SHP77 treated with DMSO at 0.1 percent for 48 hours (cell line): ENCODE data around the gene DRAM1.
"Not testable (repeated sequence)": the region's sequence is repeated elsewhere in the genome, so short reads cannot be mapped to it uniquely, and the experiment has no call there.

ENCODE experiments used
- DNase-seq: peaks from one replicate; lab custom pipeline; 2025; lab: John Stamatoyannopoulos, UW

The DRAM1 gene

DNA sequence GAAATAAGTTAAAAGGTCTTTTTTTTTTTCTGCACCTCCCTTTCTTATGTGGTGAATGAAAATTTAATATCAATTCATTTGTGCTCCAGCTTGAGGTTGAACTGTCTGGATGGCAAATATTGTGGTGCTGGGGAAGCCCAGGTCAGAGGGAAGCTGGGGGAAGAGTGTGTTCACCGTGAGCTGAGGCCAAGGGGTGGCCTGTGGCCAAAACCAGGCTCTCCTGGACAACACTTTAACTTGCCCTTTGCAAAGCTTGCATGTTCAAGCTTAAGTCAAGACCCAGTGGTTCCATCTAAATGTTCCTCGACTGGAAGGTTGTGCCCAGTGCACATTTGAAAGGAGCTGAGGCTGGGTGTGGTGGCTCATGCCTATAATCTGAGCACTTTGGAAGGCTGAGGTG, 28.8 kb downstream of the DRAM1 start:
- DNase-seq: no peak

GRCh38 chr12:101908395-101908794, 31.0 kb downstream of the DRAM1 start:
- DNase-seq: no peak

GRCh38 chr12:101909646-101910045, 32.3 kb downstream of the DRAM1 start:
- DNase-seq: no peak

DNA sequence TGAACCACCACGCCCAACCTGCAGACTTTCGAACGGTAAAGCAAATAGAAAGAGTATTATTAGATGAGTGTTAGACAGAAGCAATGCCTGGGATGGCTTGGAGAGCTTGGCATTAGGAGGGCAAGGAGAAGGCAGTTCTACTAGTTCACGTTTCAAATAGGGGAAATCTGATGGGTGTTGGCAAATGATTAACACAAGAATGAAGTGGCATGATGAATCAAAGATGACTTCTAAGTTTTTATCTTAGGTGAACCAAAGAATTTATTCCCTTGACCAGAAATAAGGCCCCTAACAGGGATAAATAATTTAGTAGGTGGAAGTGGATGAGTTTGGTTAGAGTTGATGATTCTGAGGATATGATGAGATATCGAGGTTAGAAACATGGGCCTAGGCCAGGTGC, 38.5 kb downstream of the DRAM1 start:
- no peak for DNase-seq

DNA sequence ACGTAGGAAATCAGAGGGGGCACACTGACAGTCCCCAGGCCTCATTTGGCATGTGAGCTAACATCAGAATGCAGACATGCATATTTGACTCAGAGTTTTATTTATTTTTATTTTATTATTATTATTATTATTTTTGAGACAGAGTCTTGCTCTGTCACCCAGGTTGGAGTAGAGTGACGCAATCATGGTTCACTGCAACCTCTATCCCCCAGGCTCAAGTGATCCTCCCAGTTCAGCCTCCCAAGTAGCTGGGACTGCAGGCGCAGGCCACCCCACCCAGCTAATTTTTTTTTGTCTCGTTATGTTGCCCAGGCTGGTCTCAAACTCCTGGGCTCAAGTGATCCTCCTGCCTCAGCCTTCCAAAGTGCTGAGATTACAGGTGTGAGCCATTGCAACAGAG, 41.4 kb downstream of the DRAM1 start:
- DNase-seq: not testable (repeated sequence)

DNA sequence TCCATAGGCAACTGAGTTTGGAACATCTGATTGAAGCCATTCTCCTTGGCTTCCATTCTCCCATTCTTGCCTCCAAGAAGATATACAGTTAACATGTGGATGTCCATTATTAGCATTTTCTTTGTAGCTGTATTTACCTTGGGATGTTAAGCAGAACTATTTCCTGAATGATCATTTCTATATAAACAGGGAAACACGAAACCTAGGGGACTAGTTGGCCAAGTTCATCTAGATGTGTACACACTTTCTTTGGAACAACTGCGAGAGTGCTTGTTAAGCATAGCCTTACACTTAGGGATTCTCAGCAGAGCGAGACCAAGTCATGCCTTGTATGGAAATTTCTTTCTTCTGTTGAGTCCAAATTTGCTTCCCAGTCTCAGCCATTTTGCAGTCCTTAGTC, 42.1 kb downstream of the DRAM1 start:
- no peak for DNase-seq

- no peak for DNase-seq
These were observed 43.5 kb downstream of the DRAM1 start for GRCh38 chr12:101920906-101921305.

DNA sequence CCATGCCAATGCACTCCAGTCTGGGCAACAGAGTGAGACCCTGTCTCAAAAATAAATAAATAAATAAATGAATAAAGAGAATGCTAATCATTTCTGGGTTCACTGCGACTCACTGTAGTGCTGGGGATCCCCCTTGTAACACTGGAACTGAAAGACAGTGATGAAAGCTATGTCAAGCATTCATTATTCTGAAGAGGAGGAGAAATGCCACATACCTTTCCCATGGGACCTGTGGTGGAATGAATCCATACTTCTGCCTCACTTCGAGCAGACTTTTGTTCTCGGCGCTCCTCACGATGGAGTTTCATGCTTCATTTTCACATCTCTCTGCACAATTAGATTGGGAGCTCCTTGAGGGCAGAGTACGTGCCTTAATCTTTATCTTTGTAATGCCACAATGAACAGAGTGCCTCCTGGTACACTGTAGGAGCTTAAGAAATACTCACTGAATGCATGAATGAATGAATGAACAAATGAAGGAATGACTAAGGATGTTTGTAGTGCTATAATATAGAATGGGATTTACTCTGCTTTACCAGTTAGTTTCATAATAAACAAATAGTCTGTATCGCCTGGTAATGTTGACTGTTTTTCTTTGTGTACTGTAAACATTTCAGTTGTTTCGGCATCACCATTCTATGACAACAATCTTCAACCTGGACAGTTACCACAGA, 45.8 kb downstream of the DRAM1 start:
- DNase-seq: no peak

DNA sequence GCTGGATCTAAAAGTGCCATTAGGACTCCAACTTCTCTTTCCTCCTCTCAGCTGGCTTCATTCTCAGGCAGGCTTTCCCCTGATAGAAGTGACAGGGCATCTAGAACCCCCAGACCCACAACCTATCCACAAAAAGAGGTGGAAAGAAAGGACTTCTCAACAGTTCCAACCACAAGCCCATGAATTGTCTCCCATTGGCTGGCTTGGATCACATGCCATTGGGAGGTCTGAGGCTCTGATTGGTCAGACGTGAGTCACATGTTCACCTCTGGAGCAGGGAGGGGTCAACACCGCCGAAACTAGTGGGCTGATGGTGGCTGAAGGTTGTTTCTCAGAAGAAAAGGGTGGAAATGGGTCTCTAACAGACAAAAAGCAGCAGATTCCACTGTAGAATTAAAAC, 47.2 kb downstream of the DRAM1 start:
- no peak for DNase-seq

DNA sequence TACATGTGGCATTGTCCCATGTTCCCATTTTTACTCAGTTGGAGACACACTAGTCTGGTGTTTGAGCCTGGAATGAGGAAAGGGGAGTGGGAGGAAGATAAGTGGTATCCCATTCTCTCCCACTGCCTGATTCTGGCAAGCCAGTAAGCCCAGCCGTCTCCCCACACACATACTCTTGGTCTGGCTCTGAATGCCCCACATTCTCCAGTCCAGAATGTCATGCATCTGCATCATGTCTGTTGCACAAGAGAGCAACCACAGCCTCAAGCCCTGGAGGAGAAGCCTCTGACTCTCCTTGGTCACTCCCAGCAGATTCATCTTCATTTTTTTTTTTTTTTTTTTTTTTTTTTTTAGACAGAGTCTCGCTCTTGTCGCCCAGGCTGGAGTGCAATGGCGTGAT, 48.0 kb downstream of the DRAM1 start:
- no peak for DNase-seq

- DNase-seq: no peak
These were observed 48.6 kb downstream of the DRAM1 start for GRCh38 chr12:101925935-101926334.

- no peak for DNase-seq
These were observed 49.7 kb downstream of the DRAM1 start for GRCh38 chr12:101927036-101927435.

- DNase-seq: no peak
These were observed 50.6 kb downstream of the DRAM1 start for GRCh38 chr12:101927999-101928398.

- DNase-seq: no peak
These were observed 51.2 kb downstream of the DRAM1 start for GRCh38 chr12:101928556-101928955.

DNA sequence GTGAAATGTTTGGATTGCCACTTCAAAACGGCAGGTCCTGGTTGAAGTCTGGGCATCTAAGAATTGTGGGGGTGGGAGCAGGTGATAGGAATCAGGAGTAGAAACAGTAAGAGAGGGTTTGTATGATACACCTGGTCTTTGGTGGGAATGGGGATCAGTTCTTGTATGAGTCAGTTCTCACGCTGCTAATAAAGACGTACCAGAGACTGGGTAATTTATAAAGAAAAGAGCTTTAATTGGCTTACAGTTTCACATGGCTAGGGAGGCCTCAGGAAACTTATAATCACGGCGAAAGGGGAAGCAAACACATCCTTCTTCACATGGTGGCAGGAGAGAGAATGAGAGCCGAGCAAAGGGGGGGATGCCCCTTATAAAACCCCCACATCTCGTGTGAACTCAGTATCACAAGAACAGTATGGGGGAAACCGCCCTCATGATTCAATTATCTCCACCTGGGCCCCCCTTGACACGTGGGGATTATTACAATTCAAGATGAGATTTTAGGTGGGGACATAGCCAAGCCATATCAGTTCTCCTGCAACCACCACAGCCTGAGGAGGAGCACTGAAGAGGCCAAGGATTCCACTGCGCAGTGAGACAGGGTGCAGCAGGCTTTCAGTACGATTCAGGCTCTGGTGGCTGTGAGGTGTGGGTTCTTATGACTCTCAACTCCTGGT, 52.1 kb downstream of the DRAM1 start:
- DNase-seq: no peak

GRCh38 chr12:101931498-101932326, 54.3 kb downstream of the DRAM1 start:
- no peak for DNase-seq

DNA sequence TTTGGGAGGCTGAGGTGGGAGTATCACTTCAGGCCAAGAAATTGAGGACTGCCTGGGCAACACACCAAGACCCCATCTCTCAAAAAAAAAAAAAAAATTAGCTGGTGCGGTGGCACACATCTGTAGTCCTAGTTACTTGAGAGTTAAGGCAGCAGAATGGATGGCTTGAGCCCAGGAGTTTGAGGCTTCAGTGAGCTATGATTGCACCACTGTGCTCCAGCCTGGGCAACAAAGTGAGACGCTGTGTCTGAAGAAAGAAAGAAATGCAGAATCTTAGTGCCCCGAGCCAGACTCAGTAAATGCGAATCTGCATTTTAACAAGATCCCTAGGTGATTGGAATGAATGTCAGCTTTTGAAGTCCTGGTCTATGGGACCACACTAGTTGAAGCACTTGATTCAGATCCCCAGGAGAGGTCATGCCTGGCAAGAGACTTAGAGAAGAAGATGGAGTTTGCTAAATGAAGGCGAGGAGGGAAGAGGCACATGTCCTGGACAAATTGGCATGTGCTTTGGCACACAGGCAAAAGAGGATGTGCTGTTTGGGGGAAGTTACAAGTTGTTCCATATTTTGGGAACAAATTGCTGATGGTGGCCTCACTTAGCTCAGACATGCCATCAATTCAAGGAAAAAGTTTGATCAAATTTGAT, 56.6 kb downstream of the DRAM1 start:
- DNase-seq: no peak

DNA sequence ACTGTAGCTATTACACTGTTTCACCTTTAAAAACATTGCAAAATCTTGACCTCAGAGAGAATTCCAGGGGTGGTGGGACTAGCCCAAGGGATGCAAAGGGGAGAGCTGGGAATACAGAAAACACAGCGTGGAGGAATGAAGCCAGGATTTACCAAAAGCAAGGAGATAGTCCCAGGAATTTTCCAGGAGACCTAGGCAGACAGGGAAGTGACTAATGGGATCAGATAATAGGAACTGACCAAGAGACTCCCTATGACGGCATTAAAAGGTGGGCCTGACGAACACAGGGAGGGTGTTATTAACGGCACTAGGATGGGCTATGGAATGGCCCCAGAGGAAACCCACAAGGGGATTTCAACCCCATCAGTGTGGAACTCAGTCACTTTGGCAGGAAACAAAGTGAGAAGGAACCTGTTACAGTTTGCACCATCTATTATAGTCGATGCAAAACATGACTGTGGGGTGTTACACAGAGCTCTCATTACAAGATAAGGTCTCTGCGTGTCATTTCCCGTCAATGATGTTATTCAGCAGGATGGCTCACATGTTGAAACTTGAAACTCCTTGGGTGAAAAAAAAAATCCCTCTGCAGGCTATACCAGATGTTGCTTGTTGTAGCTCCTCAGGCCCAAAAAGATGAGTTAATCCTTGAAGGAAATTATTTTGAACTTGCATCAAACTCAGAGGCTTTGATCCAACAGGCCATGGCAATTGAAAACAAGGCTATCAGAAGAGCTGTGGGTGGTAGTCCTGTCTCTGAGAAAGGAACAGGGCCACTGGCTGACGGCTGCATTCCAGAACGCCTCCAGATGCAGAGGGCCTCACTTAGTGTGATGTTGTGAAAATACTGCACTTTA, 58.7 kb downstream of the DRAM1 start:
- DNase-seq: no peak

- DNase-seq: no peak
These were observed 61.9 kb downstream of the DRAM1 start for GRCh38 chr12:101939306-101939705.

DNA sequence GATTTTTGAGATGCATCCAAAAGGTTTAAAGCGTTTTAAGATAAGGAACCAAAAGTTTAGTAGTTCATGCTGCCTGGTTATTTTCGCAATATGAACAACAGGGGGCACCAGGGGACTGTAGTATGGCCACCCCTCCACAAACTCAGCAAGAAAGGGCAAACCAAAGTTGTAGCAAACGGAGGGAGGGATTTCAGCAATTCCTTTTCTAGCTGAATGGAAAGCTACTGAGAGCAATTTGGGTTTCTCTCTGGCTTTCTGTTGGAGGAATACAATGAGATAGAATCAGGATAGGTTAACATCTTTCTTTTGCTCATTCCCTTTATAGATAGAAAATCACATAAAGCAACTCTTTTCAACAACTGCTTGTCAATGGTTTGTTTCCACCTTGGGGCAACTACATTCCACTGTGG, 62.5 kb downstream of the DRAM1 start:
- DNase-seq: no peak

- DNase-seq: no peak
These were observed 63.1 kb downstream of the DRAM1 start for GRCh38 chr12:101940400-101940950.
